Measurements from ENCODE around the gene KCNAB3. TPM values are rescaled to one million over a fixed set of nuclear protein-coding genes. Genes with fewer than 3 reads are reported as not detected.

The KCNAB3 gene
- total RNA-seq, 1 donor: under 0.01 TPM

DNA sequence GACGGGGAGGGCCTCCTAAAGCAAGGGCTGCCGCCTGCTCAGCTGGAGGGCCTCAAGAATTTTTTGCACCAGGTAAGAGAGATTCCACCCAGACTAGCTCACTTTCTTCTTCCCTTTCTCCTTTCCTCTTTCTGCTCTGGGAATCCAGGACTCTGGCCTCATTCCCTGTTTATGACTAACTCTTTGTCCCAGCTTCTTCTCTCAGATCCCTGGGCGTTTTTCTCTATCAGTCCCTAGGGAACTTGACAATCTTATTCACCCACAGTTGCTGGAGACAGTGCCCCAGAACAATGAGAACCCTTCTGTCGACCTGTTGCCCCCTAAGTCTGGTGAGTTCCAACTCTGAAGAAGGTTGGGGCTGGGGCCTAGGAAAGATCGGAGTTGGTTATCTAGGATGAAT, 18.0 kb upstream of the KCNAB3 start:
- peak; percentile 89 for DNase-seq (ENCODE audit: insufficient read length, low spot score, missing footprints)
- TF ChIP-seq, protein P1, sequence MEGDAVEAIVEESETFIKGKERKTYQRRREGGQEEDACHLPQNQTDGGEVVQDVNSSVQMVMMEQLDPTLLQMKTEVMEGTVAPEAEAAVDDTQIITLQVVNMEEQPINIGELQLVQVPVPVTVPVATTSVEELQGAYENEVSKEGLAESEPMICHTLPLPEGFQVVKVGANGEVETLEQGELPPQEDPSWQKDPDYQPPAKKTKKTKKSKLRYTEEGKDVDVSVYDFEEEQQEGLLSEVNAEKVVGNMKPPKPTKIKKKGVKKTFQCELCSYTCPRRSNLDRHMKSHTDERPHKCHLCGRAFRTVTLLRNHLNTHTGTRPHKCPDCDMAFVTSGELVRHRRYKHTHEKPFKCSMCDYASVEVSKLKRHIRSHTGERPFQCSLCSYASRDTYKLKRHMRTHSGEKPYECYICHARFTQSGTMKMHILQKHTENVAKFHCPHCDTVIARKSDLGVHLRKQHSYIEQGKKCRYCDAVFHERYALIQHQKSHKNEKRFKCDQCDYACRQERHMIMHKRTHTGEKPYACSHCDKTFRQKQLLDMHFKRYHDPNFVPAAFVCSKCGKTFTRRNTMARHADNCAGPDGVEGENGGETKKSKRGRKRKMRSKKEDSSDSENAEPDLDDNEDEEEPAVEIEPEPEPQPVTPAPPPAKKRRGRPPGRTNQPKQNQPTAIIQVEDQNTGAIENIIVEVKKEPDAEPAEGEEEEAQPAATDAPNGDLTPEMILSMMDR (IDR thresholded peaks at IDR 0.05; ENCODE audit: extremely low read depth, low read depth, low read length): no peak

DNA sequence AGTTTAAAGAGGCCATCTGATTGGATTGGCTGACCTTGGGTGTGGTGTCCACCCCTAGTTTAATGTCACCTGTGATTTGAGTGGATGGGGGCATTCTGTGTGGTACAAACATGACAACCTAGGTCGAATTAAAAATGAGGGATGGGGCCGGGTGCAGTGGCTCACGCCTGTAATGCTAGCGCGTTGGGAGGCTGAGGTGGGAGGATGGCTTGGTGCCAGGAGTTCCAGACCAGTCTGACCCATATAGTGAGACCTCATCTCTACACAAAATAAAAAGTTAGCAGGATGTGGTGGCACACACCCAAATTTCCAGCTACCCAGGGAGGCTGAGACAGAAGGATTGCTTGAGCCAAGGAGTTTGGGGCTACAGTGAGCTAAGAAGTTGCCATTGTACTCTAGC, 16.8 kb upstream of the KCNAB3 start:
- H3K4me1 ChIP-seq (ENCODE audit: insufficient read depth, low read length): peaks cover 7% of the 10 kb centered on the region
- DNase-seq (ENCODE audit: insufficient read length, low spot score, missing footprints): no peak
- H4K20me1 ChIP-seq (ENCODE audit: insufficient read depth, low read length): no peaks in the 10 kb centered on the region
- no peak overlapping the region for H2AFZ ChIP-seq (ENCODE audit: low read length)
- no peaks in the 10 kb centered on the region for H3K79me2 ChIP-seq (ENCODE audit: insufficient read depth, low read length)
- no peaks in the 10 kb centered on the region for H3K27me3 ChIP-seq (ENCODE audit: insufficient read depth, low read length)
- H3K36me3 ChIP-seq (ENCODE audit: insufficient read depth, low read length): peaks cover 71% of the 10 kb centered on the region
- H3K4me3 ChIP-seq (ENCODE audit: insufficient read depth, low read length): no peak overlapping the region
- TF ChIP-seq, protein P1 (IDR thresholded peaks at IDR 0.05; ENCODE audit: extremely low read depth, low read depth, low read length): no peak
- H3K9me3 ChIP-seq (ENCODE audit: low read depth, low read length): no peaks in the 10 kb centered on the region
- H3K27ac ChIP-seq (ENCODE audit: low read depth, low read length): no peak overlapping the region
- no peak overlapping the region for H3K4me2 ChIP-seq (ENCODE audit: insufficient read depth, low read length)

More for the DNA sequence above, 18.0 kb upstream of the KCNAB3 start:
- Histone ChIP-seq H2AFZ (ENCODE audit: low read length) (no peak overlapping the region), H3K4me1 (ENCODE audit: insufficient read depth, low read length) (peaks cover 7% of the 10 kb centered on the region), H3K36me3 (ENCODE audit: insufficient read depth, low read length) (peaks cover 71% of the 10 kb centered on the region), H3K27me3 (ENCODE audit: insufficient read depth, low read length) (no peaks in the 10 kb centered on the region), H4K20me1 (ENCODE audit: insufficient read depth, low read length) (no peaks in the 10 kb centered on the region), H3K4me2 (ENCODE audit: insufficient read depth, low read length) (no peak overlapping the region), H3K27ac (ENCODE audit: low read depth, low read length) (no peak overlapping the region), H3K9me3 (ENCODE audit: low read depth, low read length) (no peaks in the 10 kb centered on the region), H3K4me3 (ENCODE audit: insufficient read depth, low read length) (no peak overlapping the region), H3K79me2 (ENCODE audit: insufficient read depth, low read length) (no peaks in the 10 kb centered on the region)

DNA sequence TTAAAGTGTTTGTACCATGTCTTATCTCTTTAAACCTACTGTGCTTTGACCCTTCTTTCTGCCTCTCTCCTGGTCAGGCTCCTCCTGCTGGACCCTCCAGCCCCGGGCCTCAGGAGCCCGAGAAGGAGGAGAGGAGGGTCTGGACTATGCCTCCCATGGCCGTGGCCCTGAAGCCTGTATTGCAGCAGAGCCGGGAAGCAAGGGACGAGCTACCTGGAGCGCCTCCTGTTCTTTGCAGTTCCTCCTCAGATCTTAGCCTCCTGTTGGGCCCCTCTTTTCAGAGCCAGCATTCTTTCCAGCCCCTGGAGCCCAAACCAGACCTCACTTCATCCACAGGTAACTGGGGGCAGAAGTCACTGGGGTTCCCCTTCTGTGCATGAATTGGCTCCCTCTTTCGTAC, 16.0 kb upstream of the KCNAB3 start:
- Histone ChIP-seq H3K4me1 (ENCODE audit: insufficient read depth, low read length) (peaks cover 7% of the 10 kb centered on the region), H3K79me2 (ENCODE audit: insufficient read depth, low read length) (no peaks in the 10 kb centered on the region), H3K9me3 (ENCODE audit: low read depth, low read length) (no peaks in the 10 kb centered on the region), H3K4me3 (ENCODE audit: insufficient read depth, low read length) (no peak overlapping the region), H2AFZ (ENCODE audit: low read length) (no peak overlapping the region), H3K27ac (ENCODE audit: low read depth, low read length) (no peak overlapping the region), H3K36me3 (ENCODE audit: insufficient read depth, low read length) (peaks cover 76% of the 10 kb centered on the region), H3K4me2 (ENCODE audit: insufficient read depth, low read length) (no peak overlapping the region), H3K27me3 (ENCODE audit: insufficient read depth, low read length) (no peaks in the 10 kb centered on the region), H4K20me1 (ENCODE audit: insufficient read depth, low read length) (no peaks in the 10 kb centered on the region)
- TF ChIP-seq, protein P1 (IDR thresholded peaks at IDR 0.05; ENCODE audit: extremely low read depth, low read depth, low read length): no peak
- DNase-seq (ENCODE audit: insufficient read length, low spot score, missing footprints): no peak

DNA sequence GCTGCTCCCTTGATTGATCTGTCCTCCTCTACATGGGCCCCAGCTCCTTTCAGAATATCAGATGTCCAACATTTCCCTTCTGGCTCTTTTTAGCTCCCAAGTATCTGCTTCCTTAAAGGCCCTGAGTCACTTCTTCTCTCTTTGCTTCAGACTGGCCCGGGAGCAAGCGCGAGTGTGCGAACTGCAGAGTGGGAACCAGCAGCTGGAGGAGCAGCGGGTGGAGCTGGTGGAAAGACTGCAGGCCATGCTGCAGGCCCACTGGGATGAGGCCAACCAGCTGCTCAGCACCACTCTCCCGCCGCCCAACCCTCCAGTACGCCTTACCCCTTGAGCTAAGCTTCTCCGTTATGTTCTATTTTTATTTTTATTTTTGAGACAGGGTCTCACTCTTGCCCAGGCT, 14.7 kb upstream of the KCNAB3 start:
- Histone ChIP-seq H3K79me2 (ENCODE audit: insufficient read depth, low read length) (no peaks in the 10 kb centered on the region), H3K4me3 (ENCODE audit: insufficient read depth, low read length) (no peak overlapping the region), H3K4me1 (ENCODE audit: insufficient read depth, low read length) (peaks cover 7% of the 10 kb centered on the region), H3K27me3 (ENCODE audit: insufficient read depth, low read length) (no peaks in the 10 kb centered on the region), H4K20me1 (ENCODE audit: insufficient read depth, low read length) (no peaks in the 10 kb centered on the region), H3K36me3 (ENCODE audit: insufficient read depth, low read length) (peaks cover 76% of the 10 kb centered on the region), H3K4me2 (ENCODE audit: insufficient read depth, low read length) (no peak overlapping the region), H3K9me3 (ENCODE audit: low read depth, low read length) (no peaks in the 10 kb centered on the region), H2AFZ (ENCODE audit: low read length) (no peak overlapping the region), H3K27ac (ENCODE audit: low read depth, low read length) (no peak overlapping the region)
- TF ChIP-seq, protein P1 (IDR thresholded peaks at IDR 0.05; ENCODE audit: extremely low read depth, low read depth, low read length): no peak
- no peak for DNase-seq (ENCODE audit: insufficient read length, low spot score, missing footprints)
